Stimulated activated CD4-positive, alpha-beta T cell treated with anti-CD3 and anti-CD28 coated beads, TNF-alpha, amount 100 ng/mL, for 48 hours (primary cell): Measurements from ENCODE around the gene RASSF3.
"Not testable (repeated sequence)": the region's sequence is repeated elsewhere in the genome, so short reads cannot be mapped to it uniquely, and the experiment has no call there.

Experiments
- DNase-seq, 3 donors: peaks; one replicate each; pipeline ENCODE4 v3.0.0-alpha.2; 2020; ENCODE audit warnings: low read depth in 3 of 3

RASSF3 gene

DNA sequence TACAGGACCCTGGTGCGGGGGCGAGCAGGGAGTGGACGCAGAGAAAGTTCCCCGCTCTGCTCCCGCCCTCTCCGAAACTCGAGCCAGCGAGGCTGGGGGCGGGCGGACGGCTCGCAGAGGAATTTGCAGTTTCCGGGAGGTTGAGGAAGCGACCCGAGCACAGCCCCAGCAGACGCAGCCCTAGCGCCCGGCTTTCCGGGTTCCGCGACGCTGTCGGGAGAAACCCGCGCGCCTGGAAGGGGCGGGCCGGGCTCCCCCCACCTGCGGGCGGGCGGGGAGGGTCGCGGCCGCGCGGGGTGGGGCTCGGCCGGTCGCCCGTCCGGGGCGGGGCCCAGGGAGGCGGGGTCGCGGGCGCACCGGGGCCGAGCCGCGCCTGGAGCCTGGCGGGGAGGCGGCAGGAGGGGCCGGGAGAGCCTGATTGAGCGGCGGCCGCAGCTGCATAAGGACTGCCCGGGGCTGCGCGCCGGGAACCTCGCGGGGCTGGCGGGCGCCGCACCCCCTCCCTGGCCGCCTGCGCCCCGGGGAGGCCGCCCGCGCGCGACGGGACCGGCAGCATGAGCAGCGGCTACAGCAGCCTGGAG is at the start of gene RASSF3:
Gene RASSF3 (plus strand): TSS at position 417 of the 581 bp plus-strand sequence. CDS start 138 bp downstream, at position 555.
- peak; percentile 50 to 58 (median 54) for DNase-seq

GRCh38 chr12:64561302-64562136 is 48.8 kb upstream of the RASSF3 start:
- no peak for DNase-seq

DNA sequence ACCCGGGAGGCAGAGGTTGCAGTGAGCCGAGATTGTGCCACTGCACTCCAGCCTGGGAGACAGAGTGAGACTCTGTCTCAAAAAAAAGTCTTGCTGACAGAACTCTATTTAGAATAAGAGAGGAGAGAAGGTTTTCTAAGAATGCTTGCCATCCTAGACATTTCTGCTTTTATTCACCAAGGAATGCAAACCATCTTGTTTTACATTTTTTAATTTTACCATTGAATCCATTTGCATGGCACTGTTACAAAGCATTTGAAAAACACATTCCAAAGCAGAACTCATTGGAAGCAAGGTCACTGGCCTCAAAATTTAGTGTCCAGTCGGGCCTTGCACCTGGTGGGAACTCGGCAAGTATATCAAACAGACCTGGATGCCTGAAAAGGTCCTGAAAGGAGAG is 44.2 kb upstream of the RASSF3 start:
- DNase-seq, result no peak

GRCh38 chr12:64566831-64567517 is 43.3 kb upstream of the RASSF3 start:
- no peak for DNase-seq

DNA sequence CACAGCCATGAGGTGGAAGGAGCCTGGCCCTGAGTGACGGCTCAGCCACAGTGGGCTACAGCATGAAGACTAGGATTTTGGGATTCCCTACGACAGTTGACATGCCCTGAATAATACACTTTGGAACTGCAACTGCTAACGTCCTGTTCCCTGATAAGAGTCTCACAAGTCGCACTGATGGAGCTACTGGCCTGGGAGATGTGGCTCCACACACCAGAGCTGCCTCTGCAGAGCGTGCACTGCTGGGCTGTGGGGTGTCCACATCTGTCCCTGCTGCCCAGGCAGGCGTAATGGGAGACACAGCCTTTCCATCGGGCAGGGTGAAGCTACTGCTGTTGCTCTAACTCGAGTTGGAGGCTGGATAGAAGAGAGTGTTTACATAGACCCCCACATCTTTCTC is 42.7 kb upstream of the RASSF3 start:
- no peak for DNase-seq

- no peak for DNase-seq
Observed at GRCh38 chr12:64568298-64568697, 42.0 kb upstream of the RASSF3 start.

DNA sequence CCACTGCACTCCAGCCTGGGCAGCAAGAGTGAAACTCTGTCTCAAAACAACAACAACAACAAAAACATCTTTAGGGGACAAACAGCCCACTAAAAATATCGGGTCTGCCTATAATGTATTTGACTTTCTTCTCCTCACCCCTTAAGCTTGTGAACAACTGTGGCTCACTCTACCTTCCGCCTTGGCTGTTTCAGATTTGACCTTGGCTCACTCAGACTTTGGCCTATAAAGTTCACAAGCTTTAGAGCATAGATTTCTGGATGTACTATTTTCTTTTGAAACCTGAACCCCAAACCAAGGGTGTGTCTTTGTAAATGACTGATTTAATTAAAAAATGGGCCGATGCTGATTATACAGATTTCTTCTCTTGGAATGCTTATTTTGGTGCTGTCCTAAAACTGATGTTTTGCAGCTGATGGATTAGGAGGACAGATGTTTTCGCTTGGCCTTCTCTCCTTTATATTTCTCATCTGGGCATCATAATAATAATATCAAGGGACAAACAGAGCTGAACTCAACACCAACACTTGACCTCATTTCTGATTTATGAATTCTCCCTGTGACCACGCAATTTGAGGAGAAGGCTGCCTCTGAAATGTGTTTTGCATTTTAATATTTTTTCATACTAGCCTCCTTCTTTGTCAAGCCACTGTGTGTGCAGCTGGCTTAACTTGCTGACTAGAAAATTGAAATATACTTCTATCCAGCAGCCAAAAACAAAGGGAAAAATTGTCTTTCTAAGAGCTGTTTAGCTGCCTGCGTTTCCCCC is 40.2 kb upstream of the RASSF3 start:
- no peak for DNase-seq

DNA sequence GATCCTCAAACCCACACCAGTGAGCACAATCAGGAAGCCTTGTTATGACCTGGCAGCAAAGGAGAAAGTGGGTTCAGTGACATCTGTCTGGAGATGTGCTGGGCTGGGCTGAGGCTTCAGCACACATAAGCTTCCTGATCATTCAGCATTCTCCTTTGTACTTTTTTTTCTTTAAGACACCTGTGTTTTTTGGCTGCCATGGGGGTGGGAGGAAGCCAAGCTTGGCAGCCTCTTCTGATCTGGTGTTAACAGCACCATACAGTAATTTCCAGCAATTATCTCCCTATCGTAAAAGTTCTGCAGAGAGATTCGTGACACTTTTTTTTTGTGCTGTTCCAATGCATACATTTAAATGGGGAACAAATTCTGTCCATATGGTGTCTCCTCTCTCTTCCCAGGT is 38.9 kb upstream of the RASSF3 start:
- DNase-seq, result no peak

DNA sequence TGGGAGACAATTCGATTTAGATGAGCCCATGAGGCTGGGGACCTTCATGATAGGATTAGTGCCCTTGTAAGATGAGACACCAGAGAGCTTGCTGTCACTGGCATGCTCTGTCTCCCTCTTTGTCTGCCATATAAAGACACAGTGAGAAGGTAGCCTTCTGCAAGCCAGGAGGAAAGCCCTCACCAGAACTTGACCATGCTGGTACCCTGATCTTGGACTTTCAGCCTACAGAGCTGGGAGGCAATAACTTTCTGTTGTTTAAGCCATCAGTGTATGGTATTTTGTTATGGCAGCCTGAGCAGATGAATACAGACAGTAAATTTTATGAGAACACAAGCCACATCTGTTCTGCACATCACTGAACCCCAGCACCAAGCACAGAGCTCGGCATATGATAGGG is 38.1 kb upstream of the RASSF3 start:
- no peak for DNase-seq

DNA sequence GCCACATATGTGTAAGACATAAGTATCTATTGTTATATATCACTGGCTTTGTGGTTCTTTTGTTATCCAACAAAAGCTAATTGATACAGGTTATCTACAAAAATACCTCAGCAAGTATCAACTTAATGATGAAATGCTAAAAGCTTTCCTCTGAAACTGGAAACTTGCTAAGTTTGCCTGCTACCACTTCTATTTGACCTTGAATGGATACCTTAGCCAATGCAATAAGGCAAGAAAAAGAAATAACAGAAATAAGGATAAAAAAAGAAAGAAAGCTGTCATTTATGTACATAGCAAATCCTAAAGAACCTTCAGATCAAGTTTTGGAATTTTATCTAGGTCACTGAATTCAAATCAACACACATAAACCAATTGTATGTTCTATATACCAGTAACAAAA is 35.5 kb upstream of the RASSF3 start:
- no peak for DNase-seq

GRCh38 chr12:64577046-64577445 is 33.2 kb upstream of the RASSF3 start:
- DNase-seq, result no peak

- DNase-seq, result no peak
Observed at GRCh38 chr12:64578566-64578965, 31.7 kb upstream of the RASSF3 start.

GRCh38 chr12:64580681-64581080 is 29.6 kb upstream of the RASSF3 start:
- DNase-seq, result no peak

- no peak for DNase-seq
Observed at GRCh38 chr12:64582114-64582513, 28.2 kb upstream of the RASSF3 start.

DNA sequence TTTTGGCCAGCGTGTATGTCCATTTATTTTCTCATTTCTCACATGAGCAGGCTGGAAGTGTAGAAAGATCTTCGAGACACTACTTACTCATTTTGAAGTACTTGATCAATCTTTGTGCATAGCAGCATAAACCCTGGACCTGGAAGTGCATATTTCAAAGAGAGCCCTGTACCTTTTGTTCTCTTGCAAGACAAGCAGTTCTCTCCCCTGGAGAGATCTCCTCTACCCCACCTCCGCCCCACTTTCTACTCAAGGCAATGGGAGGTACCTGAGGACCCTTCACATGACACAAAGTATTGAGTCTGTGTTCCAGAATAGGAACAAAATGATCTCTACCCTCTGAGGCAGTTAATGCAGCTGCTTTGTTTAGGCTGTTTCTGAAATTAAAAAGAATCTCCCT is 27.4 kb upstream of the RASSF3 start:
- no peak for DNase-seq

GRCh38 chr12:64583395-64583770 is 26.9 kb upstream of the RASSF3 start:
- not testable (repeated sequence) for DNase-seq

- no peak for DNase-seq
Observed at GRCh38 chr12:64583771-64584421, 26.4 kb upstream of the RASSF3 start.

DNA sequence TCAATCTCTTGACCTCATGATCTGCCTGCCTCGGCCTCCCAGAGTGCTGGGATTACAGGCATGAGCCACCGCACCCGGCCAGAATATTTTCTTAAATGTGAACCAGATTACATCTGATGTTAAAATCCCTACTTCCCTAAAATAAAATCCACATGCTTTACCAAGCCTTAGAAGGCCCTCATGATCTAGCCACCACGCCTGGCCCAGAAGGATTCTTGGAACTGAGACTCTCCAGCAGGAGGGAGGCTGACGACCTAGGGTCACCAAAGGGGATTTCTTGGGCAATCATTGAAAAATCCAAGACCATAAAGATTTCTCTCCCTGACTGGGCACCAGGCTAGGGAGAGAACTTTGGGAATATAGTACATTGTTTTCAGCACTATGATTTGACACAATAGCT is 25.2 kb upstream of the RASSF3 start:
- DNase-seq, result no peak

- no peak for DNase-seq
Observed at GRCh38 chr12:64587447-64587846, 22.8 kb upstream of the RASSF3 start.

- DNase-seq, result no peak
Observed at GRCh38 chr12:64590183-64590582, 20.1 kb upstream of the RASSF3 start.
